ENCODE measurements around the gene SNAPC2. TPM values are rescaled to one million over a fixed set of nuclear protein-coding genes. Genes with fewer than 3 reads are reported as not detected.
A peak's percentile ranks its signal among the peaks of the same experiment; 100 is the strongest.

SNAPC2 gene
- total and polyA plus RNA-seq, 8 donors, result 4.9 to 12.0 (median 8.0) TPM

- intact Hi-C loops (cut with DNase I), result loop anchor here in 1 of 3 donors (5.0 kb wide), 1 partner anchor 201 kb away; the partner anchor contains the start of gene CLEC4G
- Histone ChIP-seq H3K27me3 (no peaks in the 10 kb centered on the region), H3K27ac (no peak overlapping the region), H3K4me1 (no peaks in the 10 kb centered on the region), H3K36me3 (peaks cover 5 to 66% (median 43%) of the 10 kb centered on the region in 3 donors), H3K9me3 (no peaks in the 10 kb centered on the region), H3K4me3 (no peak overlapping the region)
- DNase-seq (no peak), FAIRE-seq (no peak), ATAC-seq (no peak)
- WGBS, 2 donors, result 86% methylated on average over 14 of the region's 14 CpGs
- TF ChIP-seq CTCF (IDR thresholded peaks at IDR 0.05), result no peak
Measured at GRCh38 chr19:7933411-7933810, 13.3 kb downstream of the SNAPC2 start.

- ATAC-seq, result no peak
- H3K4me1 ChIP-seq, result no peaks in the 10 kb centered on the region
- FAIRE-seq, result no peak
- peaks cover 5 to 66% (median 43%) of the 10 kb centered on the region in 3 donors for H3K36me3 ChIP-seq
- H3K27ac ChIP-seq, result no peak overlapping the region
- H3K4me3 ChIP-seq, result no peak overlapping the region
- intact Hi-C loops (cut with DNase I), result loop anchor here in 1 of 3 donors (5.0 kb wide), 1 partner anchor 202 kb away; the partner anchor contains the start of gene CLEC4G
- peak in 1 of 6 donors; percentile 78 for DNase-seq
- H3K27me3 ChIP-seq, result no peaks in the 10 kb centered on the region
- no peak for TF ChIP-seq CTCF (IDR thresholded peaks at IDR 0.05)
- no peaks in the 10 kb centered on the region for H3K9me3 ChIP-seq
- WGBS, 2 donors, result 92% methylated on average over 55 of the region's 55 CpGs
Measured at GRCh38 chr19:7933828-7934725, 13.9 kb downstream of the SNAPC2 start.

GRCh38 chr19:7934766-7935165, 14.6 kb downstream of the SNAPC2 start:
- Histone ChIP-seq H3K4me3 (no peak overlapping the region), H3K27me3 (no peaks in the 10 kb centered on the region), H3K4me1 (no peaks in the 10 kb centered on the region), H3K27ac (no peak overlapping the region), H3K36me3 (peaks cover 5 to 66% (median 43%) of the 10 kb centered on the region in 3 donors), H3K9me3 (no peaks in the 10 kb centered on the region)
- FAIRE-seq (no peak), DNase-seq (peak in 2 of 6 donors; percentile 21 to 58), ATAC-seq (peak in 1 of 4 donors; percentile 8)
- intact Hi-C loops (cut with DNase I), result loop anchor here in 1 of 3 donors (5.0 kb wide), 1 partner anchor 202 kb away; the partner anchor contains the start of gene CLEC4G
- no peak for TF ChIP-seq CTCF (IDR thresholded peaks at IDR 0.05)
- 91% methylated on average over 21 of the region's 21 CpGs for WGBS, 2 donors

GRCh38 chr19:7940841-7941240, 20.7 kb downstream of the SNAPC2 start:
- FAIRE-seq (no peak), DNase-seq (peak in 2 of 6 donors; percentile 24 to 54), ATAC-seq (no peak)
- intact Hi-C loops (cut with DNase I), result no loop called here
- no peak for TF ChIP-seq CTCF (IDR thresholded peaks at IDR 0.05)
- no peaks in the 10 kb centered on the region for H3K9me3 ChIP-seq
- peaks cover 5 to 18% (median 7%) of the 10 kb centered on the region in 3 donors for H3K36me3 ChIP-seq
- no peak overlapping the region for H3K4me3 ChIP-seq
- H3K27ac ChIP-seq, result no peak overlapping the region
- H3K4me1 ChIP-seq, result peaks cover 3 to 14% (median 5%) of the 10 kb centered on the region in 3 donors
- 90 to 94% methylated on average over 13 of the region's 13 CpGs for WGBS, 2 donors
- H3K27me3 ChIP-seq, result no peaks in the 10 kb centered on the region
